T-helper 2 cell treated with Interferon-gamma antibody and Interleukin-4, amounts not matched to agents 5 μg/mL and 100 μg/mL, for 36 hours (primary cell): ENCODE measurements around the gene FAHD2A.
"Not testable (repeated sequence)": the region's sequence is repeated elsewhere in the genome, so short reads cannot be mapped to it uniquely, and the experiment has no call there.

Experiments used
- DNase-seq: peaks from one replicate; pipeline ENCODE4 v3.0.0; 2021; ENCODE audit warnings: low spot score
- H3K27ac Mint-ChIP-seq: one replicate; pipeline ENCODE4 v1.8.0; 2021; ENCODE audit warnings: mild to moderate bottlenecking, mixed read lengths
- H3K27me3 Mint-ChIP-seq: one replicate; pipeline ENCODE4 v1.8.0; 2021; ENCODE audit warnings: low read depth, mixed read lengths
- H3K36me3 Mint-ChIP-seq: one replicate; pipeline ENCODE4 v1.8.0; 2021; ENCODE audit warnings: low read depth, mixed read lengths
- H3K4me1 Mint-ChIP-seq: one replicate; pipeline ENCODE4 v1.8.0; 2021; ENCODE audit warnings: low read depth, mixed read lengths
- H3K4me3 Mint-ChIP-seq: one replicate; pipeline ENCODE4 v1.8.0; 2022; ENCODE audit warnings: mild to moderate bottlenecking, moderate library complexity, mixed read lengths
- H3K9me3 Mint-ChIP-seq: one replicate; pipeline ENCODE4 v1.8.0; 2021; ENCODE audit warnings: mixed read lengths

The FAHD2A gene

GRCh38 chr2:95415561-95415960 lies 13.1 kb downstream of the FAHD2A start:
- not testable (repeated sequence) for DNase-seq, H3K27ac Mint-ChIP-seq, H3K27me3 Mint-ChIP-seq, H3K9me3 Mint-ChIP-seq, H3K4me3 Mint-ChIP-seq, H3K4me1 Mint-ChIP-seq, H3K36me3 Mint-ChIP-seq

GRCh38 chr2:95427196-95427867 lies 24.8 kb downstream of the FAHD2A start:
- H3K27me3 Mint-ChIP-seq, H3K4me3 Mint-ChIP-seq, H3K4me1 Mint-ChIP-seq, H3K9me3 Mint-ChIP-seq, H3K27ac Mint-ChIP-seq, H3K36me3 Mint-ChIP-seq, DNase-seq: not testable (repeated sequence)

- not testable (repeated sequence) for H3K4me1 Mint-ChIP-seq, H3K36me3 Mint-ChIP-seq, H3K9me3 Mint-ChIP-seq, H3K27me3 Mint-ChIP-seq, H3K27ac Mint-ChIP-seq, H3K4me3 Mint-ChIP-seq, DNase-seq
Observed at GRCh38 chr2:95429748-95430467, 27.4 kb downstream of the FAHD2A start.

- not testable (repeated sequence) for H3K9me3 Mint-ChIP-seq, H3K4me1 Mint-ChIP-seq, H3K4me3 Mint-ChIP-seq, H3K27me3 Mint-ChIP-seq, DNase-seq, H3K27ac Mint-ChIP-seq, H3K36me3 Mint-ChIP-seq
Observed at GRCh38 chr2:95433373-95433772, 30.9 kb downstream of the FAHD2A start.

GRCh38 chr2:95433973-95434372 lies 31.5 kb downstream of the FAHD2A start:
- not testable (repeated sequence) for H3K4me1 Mint-ChIP-seq, H3K36me3 Mint-ChIP-seq, DNase-seq, H3K9me3 Mint-ChIP-seq, H3K27ac Mint-ChIP-seq, H3K27me3 Mint-ChIP-seq, H3K4me3 Mint-ChIP-seq

- not testable (repeated sequence) for H3K27ac Mint-ChIP-seq, H3K36me3 Mint-ChIP-seq, H3K9me3 Mint-ChIP-seq, DNase-seq, H3K4me1 Mint-ChIP-seq, H3K4me3 Mint-ChIP-seq, H3K27me3 Mint-ChIP-seq
Observed at GRCh38 chr2:95434507-95435076, 32.1 kb downstream of the FAHD2A start.

GRCh38 chr2:95435162-95435871 lies 32.8 kb downstream of the FAHD2A start:
- not testable (repeated sequence) for H3K9me3 Mint-ChIP-seq, DNase-seq, H3K27ac Mint-ChIP-seq, H3K4me1 Mint-ChIP-seq, H3K36me3 Mint-ChIP-seq, H3K4me3 Mint-ChIP-seq, H3K27me3 Mint-ChIP-seq

- not testable (repeated sequence) for H3K36me3 Mint-ChIP-seq
Observed at GRCh38 chr2:95435872-95436209, 33.3 kb downstream of the FAHD2A start.

GRCh38 chr2:95442474-95443099 lies 40.1 kb downstream of the FAHD2A start:
- not testable (repeated sequence) for H3K27ac Mint-ChIP-seq

More at GRCh38 chr2:95435872-95436209, 33.3 kb downstream of the FAHD2A start:
- not testable (repeated sequence) for DNase-seq, H3K4me3 Mint-ChIP-seq, H3K4me1 Mint-ChIP-seq, H3K27ac Mint-ChIP-seq, H3K9me3 Mint-ChIP-seq, H3K27me3 Mint-ChIP-seq

GRCh38 chr2:95445317-95445716 lies 42.8 kb downstream of the FAHD2A start:
- not testable (repeated sequence) for H3K4me1 Mint-ChIP-seq, H3K4me3 Mint-ChIP-seq, DNase-seq, H3K27ac Mint-ChIP-seq, H3K36me3 Mint-ChIP-seq, H3K27me3 Mint-ChIP-seq, H3K9me3 Mint-ChIP-seq

More at GRCh38 chr2:95442474-95443099, 40.1 kb downstream of the FAHD2A start:
- not testable (repeated sequence) for H3K9me3 Mint-ChIP-seq, H3K4me1 Mint-ChIP-seq, H3K4me3 Mint-ChIP-seq, DNase-seq, H3K27me3 Mint-ChIP-seq, H3K36me3 Mint-ChIP-seq

GRCh38 chr2:95463292-95463691 lies 60.8 kb downstream of the FAHD2A start:
- not testable (repeated sequence) for H3K9me3 Mint-ChIP-seq, H3K27me3 Mint-ChIP-seq

More at GRCh38 chr2:95463292-95463691, 60.8 kb downstream of the FAHD2A start:
- DNase-seq, H3K4me3 Mint-ChIP-seq, H3K4me1 Mint-ChIP-seq, H3K36me3 Mint-ChIP-seq, H3K27ac Mint-ChIP-seq: not testable (repeated sequence)
